Measurements from ENCODE around the gene PDS5A. TPM values are rescaled to one million over a fixed set of nuclear protein-coding genes. Genes with fewer than 3 reads are reported as not detected.
"Not testable (repeated sequence)": the region's sequence is repeated elsewhere in the genome, so short reads cannot be mapped to it uniquely, and the experiment has no call there.

Gene PDS5A
- total and polyA plus RNA-seq, 2 donors (not counting 1 experiment from before 2014, with no cell fraction given): 46.9 to 74.0 TPM

DNA sequence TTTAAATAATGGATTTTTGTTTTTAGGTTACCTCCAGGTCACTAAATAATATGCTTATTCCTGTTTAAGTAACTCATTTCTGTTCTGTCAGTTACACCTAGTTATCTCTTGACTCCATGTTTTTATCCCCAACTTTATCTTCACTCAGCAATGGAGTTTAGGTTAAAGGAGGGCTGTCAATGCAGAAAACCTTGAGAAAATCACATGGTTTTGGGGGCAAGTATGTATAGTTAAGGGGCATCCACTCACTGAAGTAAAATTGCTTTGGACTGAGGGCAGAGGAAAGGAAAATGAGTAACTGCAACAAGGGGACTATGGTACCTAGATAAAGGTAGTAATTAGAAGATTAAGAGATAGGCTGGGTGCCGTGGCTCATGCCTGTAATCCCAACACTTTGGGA, 192.6 kb downstream of the PDS5A start:
- H4K20me1 ChIP-seq (ENCODE audit: control insufficient read depth, extremely low read depth, insufficient read depth, low read length): no peaks in the 10 kb centered on the region
- no peaks in the 10 kb centered on the region for H3K36me3 ChIP-seq (ENCODE audit: control insufficient read depth, insufficient read depth, low read length)
- H3K79me2 ChIP-seq (ENCODE audit: control insufficient read depth, insufficient read depth, low read length): no peaks in the 10 kb centered on the region
- no peaks in the 10 kb centered on the region for H3K4me1 ChIP-seq (ENCODE audit: control insufficient read depth, extremely low read depth, insufficient read depth, low read length)
- no peak overlapping the region for H3K9ac ChIP-seq (ENCODE audit: insufficient read depth, low read length)
- no peak for DNase-seq (ENCODE audit: low read depth in 2 of 2)
- H3K27me3 ChIP-seq (ENCODE audit: control insufficient read depth, insufficient read depth, low read length): no peaks in the 10 kb centered on the region
- no peaks in the 10 kb centered on the region for H3K9me3 ChIP-seq (ENCODE audit: control insufficient read depth, insufficient read depth, low read depth, low read length)
- H2AFZ ChIP-seq (ENCODE audit: low read length): no peak overlapping the region
- no peak overlapping the region for H3K27ac ChIP-seq (ENCODE audit: insufficient read depth, low read length)
- H3K4me3 ChIP-seq (replicated peaks in 1 of 4; ENCODE audit: control extremely low read depth in 1 of 4, insufficient read depth in 1 of 4, low read depth in 3 of 4, low read length in 4 of 4): no peak overlapping the region
- H3K4me2 ChIP-seq (ENCODE audit: extremely low read depth, insufficient read depth, low read length): no peak overlapping the region
- no peak for TF ChIP-seq EZH2 (IDR thresholded peaks at IDR 0.05; ENCODE audit: low read length, missing control alignments)
- TF ChIP-seq, protein P1, sequence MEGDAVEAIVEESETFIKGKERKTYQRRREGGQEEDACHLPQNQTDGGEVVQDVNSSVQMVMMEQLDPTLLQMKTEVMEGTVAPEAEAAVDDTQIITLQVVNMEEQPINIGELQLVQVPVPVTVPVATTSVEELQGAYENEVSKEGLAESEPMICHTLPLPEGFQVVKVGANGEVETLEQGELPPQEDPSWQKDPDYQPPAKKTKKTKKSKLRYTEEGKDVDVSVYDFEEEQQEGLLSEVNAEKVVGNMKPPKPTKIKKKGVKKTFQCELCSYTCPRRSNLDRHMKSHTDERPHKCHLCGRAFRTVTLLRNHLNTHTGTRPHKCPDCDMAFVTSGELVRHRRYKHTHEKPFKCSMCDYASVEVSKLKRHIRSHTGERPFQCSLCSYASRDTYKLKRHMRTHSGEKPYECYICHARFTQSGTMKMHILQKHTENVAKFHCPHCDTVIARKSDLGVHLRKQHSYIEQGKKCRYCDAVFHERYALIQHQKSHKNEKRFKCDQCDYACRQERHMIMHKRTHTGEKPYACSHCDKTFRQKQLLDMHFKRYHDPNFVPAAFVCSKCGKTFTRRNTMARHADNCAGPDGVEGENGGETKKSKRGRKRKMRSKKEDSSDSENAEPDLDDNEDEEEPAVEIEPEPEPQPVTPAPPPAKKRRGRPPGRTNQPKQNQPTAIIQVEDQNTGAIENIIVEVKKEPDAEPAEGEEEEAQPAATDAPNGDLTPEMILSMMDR (conservative IDR thresholded peaks at IDR 0.05 in 1 of 2, IDR thresholded peaks at IDR 0.05 in 1 of 2; ENCODE audit: low read depth in 1 of 2, low read length in 2 of 2): no peak

DNA sequence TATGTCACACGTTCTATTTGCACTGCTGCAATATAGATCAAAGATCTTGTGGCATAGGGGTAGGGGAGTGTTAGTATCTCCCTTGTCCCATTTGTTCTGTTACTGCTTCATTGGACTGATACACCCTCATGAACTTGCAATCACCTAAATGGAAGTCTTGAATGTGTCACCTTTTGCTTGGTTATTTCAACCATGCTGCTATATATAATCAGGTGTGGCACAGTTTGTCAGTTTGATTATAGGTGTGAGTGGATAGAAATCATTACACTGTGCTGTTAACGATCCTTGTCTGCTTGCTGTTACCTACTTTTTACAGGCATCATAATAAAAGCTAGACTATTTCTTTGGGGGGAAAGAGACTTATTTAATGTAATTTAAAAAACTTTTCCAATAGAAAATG, 195.7 kb downstream of the PDS5A start:
- not testable (repeated sequence) for H3K4me3 ChIP-seq (replicated peaks in 1 of 4; ENCODE audit: control extremely low read depth in 1 of 4, insufficient read depth in 1 of 4, low read depth in 3 of 4, low read length in 4 of 4); H3K79me2 ChIP-seq (ENCODE audit: control insufficient read depth, insufficient read depth, low read length); H4K20me1 ChIP-seq (ENCODE audit: control insufficient read depth, extremely low read depth, insufficient read depth, low read length); H2AFZ ChIP-seq (ENCODE audit: low read length); H3K27ac ChIP-seq (ENCODE audit: insufficient read depth, low read length); H3K27me3 ChIP-seq (ENCODE audit: control insufficient read depth, insufficient read depth, low read length); H3K4me1 ChIP-seq (ENCODE audit: control insufficient read depth, extremely low read depth, insufficient read depth, low read length); H3K4me2 ChIP-seq (ENCODE audit: extremely low read depth, insufficient read depth, low read length); H3K9me3 ChIP-seq (ENCODE audit: control insufficient read depth, insufficient read depth, low read depth, low read length); H3K9ac ChIP-seq (ENCODE audit: insufficient read depth, low read length); DNase-seq (ENCODE audit: low read depth in 2 of 2); H3K36me3 ChIP-seq (ENCODE audit: control insufficient read depth, insufficient read depth, low read length)

Other genes starting within 250 kb of the PDS5A start
- 5.1 and 5.3 TPM in 2 replicates for gene N4BP2, start 78.9 kb upstream of the PDS5A start, total RNA-seq
- gene N4BP2, start 78.9 kb upstream of the PDS5A start, polyA plus RNA-seq: 2.2 and 3.0 TPM in 2 replicates
- gene RHOH, start 219.1 kb upstream of the PDS5A start, total RNA-seq: not detected in 2 replicates
- 0.02 TPM in 1 of 2 replicates, not detected in the other for gene RHOH, start 219.1 kb upstream of the PDS5A start, polyA plus RNA-seq

Data from fibroblast of lung (primary cell).